Gastrocnemius medialis (tissue), 4 donors: ENCODE measurements around the gene PDCD10. TPM values are rescaled to one million over a fixed set of nuclear protein-coding genes. Genes with fewer than 3 reads are reported as not detected.

Experiments used
- ATAC-seq, 2 donors: fragments of 150-250 bp; one replicate each; pipeline ENCODE4 v1.9.1; 2016
- DNase-seq, 2 donors: peaks; one replicate each; pipeline ENCODE4 v3.0.0-alpha.2; 2019
- H3K27ac ChIP-seq, 4 donors: fragments of 200-600 bp; sonication (generic); 1 replicate in 1 of 4; 2 replicates in 3 of 4; pipeline ENCODE4 v1.5.1; 2016 to 2018; ENCODE audit warnings: mild to moderate bottlenecking in 2 of 4, moderate library complexity in 1 of 4
- H3K27me3 ChIP-seq, 3 donors: fragments of 200-600 bp; sonication (generic) in 2 of 3; 1 replicate in 1 of 3; 2 replicates in 2 of 3; pipeline versions ENCODE4 v1.5.1 to v1.6.0; 2016 to 2019; ENCODE audit warnings: mild to moderate bottlenecking in 1 of 3, moderate library complexity in 1 of 3
- H3K36me3 ChIP-seq, 2 donors: fragments of 200-600 bp; sonication (generic) in 1 of 2; one replicate each; pipeline ENCODE4 v1.5.1; 2017 to 2018
- H3K4me1 ChIP-seq, 2 donors: fragments of 200-600 bp; sonication (generic) in 1 of 2; one replicate each; pipeline ENCODE4 v1.5.1; 2016 to 2017; ENCODE audit warnings: mild to moderate bottlenecking in 2 of 2
- H3K4me3 ChIP-seq, 4 donors: fragments of 200-600 bp; sonication (generic) in 3 of 4; 1 replicate in 1 of 4; 2 replicates in 3 of 4; pipeline ENCODE4 v1.5.1; 2016 to 2019; ENCODE audit warnings: mild to moderate bottlenecking in 2 of 4
- H3K9me3 ChIP-seq, 3 donors: fragments of 200-600 bp; sonication (generic) in 2 of 3; 1 replicate in 1 of 3; 2 replicates in 2 of 3; pipeline ENCODE4 v1.5.1; 2016 to 2019
- CTCF ChIP-seq, 5 experiments: fragments of 450-650 bp in 3 of 5; fragments of 200-600 bp in 2 of 5; sonication (generic) in 2 of 5; IDR thresholded peaks in 4 of 5; conservative IDR thresholded peaks in 1 of 5; 1 replicate in 4 of 5; 2 replicates in 1 of 5; pipeline ENCODE4 v1.5.1; 2016 to 2019; ENCODE audit warnings: antibody characterized with exemption in 5 of 5, mild to moderate bottlenecking in 3 of 5, moderate library complexity in 3 of 5
- POLR2A ChIP-seq, 2 donors: fragments of 450-650 bp; IDR thresholded peaks; one replicate each; pipeline ENCODE4 v1.6.1; 2017; ENCODE audit warnings: antibody characterized with exemption in 2 of 2, mild to moderate bottlenecking in 2 of 2, moderate library complexity in 2 of 2
- in situ Hi-C, 4 donors: fragments of 200-750 bp; cut with MboI; loops; one replicate each; pipeline versions ENCODE4 v1.15.0 to v1.8.0; 2017; ENCODE audit warnings: low sequenced_read_pairs in 4 of 4
- intact Hi-C: fragments of 100-400 bp; cut with DNase I; formaldehyde crosslinking; loops from one replicate; pipeline ENCODE4 v1.15.1; 2023; ENCODE audit warnings: low total_unique reads
- total RNA-seq, 4 donors: library from RNA; depleted of rRNA; stranded (reverse); fragments of >200 nt; gene quantifications; one replicate each; pipeline versions ENCODE4 v1.1.0 to v1.2.3, GENCODE V29; 2016

PDCD10 gene
- total RNA-seq, 4 donors from 2014 or later = 25.7 to 32.6 (median 31.6) TPM

GRCh38 chr3:167732313-167733065, 2.2 kb downstream of the PDCD10 start:
- no peaks in the 10 kb centered on the region for H3K36me3 ChIP-seq
- in situ Hi-C loops (no loop called here), intact Hi-C loops (loop anchor here (5.0 kb wide), 2 partner anchors 150 to 305 kb away; no protein-coding TSS in a partner anchor)
- TF ChIP-seq POLR2A (IDR thresholded peaks at IDR 0.05) (no peak), CTCF (IDR thresholded peaks at IDR 0.05 in 4 of 5, conservative IDR thresholded peaks at IDR 0.05 in 1 of 5) (no peak)
- no peaks in the 10 kb centered on the region for H3K27me3 ChIP-seq
- peaks cover 48 to 51% of the 10 kb centered on the region in 2 donors for H3K4me1 ChIP-seq
- no peak for DNase-seq
- no peak for ATAC-seq
- no peaks in the 10 kb centered on the region for H3K9me3 ChIP-seq
- H3K27ac ChIP-seq = no peak overlapping the region
- no peak overlapping the region for H3K4me3 ChIP-seq

DNA sequence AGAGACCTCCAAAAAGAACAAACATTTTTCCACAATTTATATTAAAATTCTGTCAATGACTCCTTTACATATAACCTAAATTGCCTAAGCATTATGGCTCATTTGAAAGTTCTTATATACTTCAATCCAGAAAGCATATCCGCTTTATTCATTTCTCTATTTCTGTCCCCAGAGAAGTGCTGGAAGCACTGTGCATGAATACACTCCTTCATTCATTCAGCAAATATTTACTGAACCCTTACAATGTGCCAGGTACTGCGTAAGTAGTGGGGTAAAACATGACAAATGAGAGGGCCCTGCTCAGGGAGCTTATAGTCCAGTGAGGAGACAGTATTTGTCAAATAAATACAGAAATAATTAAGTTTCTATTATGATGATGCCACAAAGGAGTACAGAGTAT, 3.3 kb downstream of the PDCD10 start:
- in situ Hi-C loops (no loop called here), intact Hi-C loops (loop anchor here (5.0 kb wide), 2 partner anchors 151 to 306 kb away; no protein-coding TSS in a partner anchor)
- Histone ChIP-seq H3K27me3 (no peaks in the 10 kb centered on the region), H3K4me3 (no peak overlapping the region), H3K9me3 (no peaks in the 10 kb centered on the region), H3K36me3 (no peaks in the 10 kb centered on the region), H3K4me1 (peaks cover 48% of the 10 kb centered on the region in 2 donors), H3K27ac (no peak overlapping the region)
- TF ChIP-seq CTCF (IDR thresholded peaks at IDR 0.05 in 4 of 5, conservative IDR thresholded peaks at IDR 0.05 in 1 of 5) (no peak), POLR2A (IDR thresholded peaks at IDR 0.05) (no peak)
- no peak for ATAC-seq
- DNase-seq = no peak

DNA sequence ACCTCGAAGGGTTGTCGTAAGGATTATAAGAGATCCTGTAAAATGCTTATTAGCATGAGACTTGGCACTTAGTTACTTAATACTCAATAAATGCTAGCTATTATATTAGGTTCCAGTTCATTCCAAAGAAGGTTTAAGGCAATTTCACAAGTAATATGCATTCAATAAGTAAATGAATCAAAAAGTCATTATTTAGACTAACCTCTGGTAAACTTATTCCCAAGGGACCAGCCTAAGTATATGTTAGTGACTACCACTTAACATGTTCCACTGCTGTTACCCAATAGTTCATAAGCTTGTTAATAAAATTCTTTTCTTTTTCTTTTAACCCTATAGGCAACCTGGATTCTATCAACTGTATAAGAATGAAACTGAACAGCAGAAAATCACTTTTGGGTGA, 5.1 kb downstream of the PDCD10 start:
- no peaks in the 10 kb centered on the region for H3K36me3 ChIP-seq
- intact Hi-C loops (no loop called here), in situ Hi-C loops (no loop called here)
- no peaks in the 10 kb centered on the region for H3K9me3 ChIP-seq
- H3K4me1 ChIP-seq = peaks cover 41 to 42% of the 10 kb centered on the region in 2 donors
- TF ChIP-seq POLR2A (IDR thresholded peaks at IDR 0.05) (no peak), CTCF (IDR thresholded peaks at IDR 0.05 in 4 of 5, conservative IDR thresholded peaks at IDR 0.05 in 1 of 5) (no peak)
- H3K27ac ChIP-seq = no peak overlapping the region
- ATAC-seq = no peak
- DNase-seq = no peak
- H3K4me3 ChIP-seq = no peak overlapping the region
- H3K27me3 ChIP-seq = no peaks in the 10 kb centered on the region

GRCh38 chr3:167728632-167729323, 5.9 kb downstream of the PDCD10 start:
- no peaks in the 10 kb centered on the region for H3K9me3 ChIP-seq
- no peaks in the 10 kb centered on the region for H3K27me3 ChIP-seq
- no peak for DNase-seq
- no peak overlapping the region for H3K27ac ChIP-seq
- H3K4me1 ChIP-seq = peaks cover 37 to 39% of the 10 kb centered on the region in 2 donors
- in situ Hi-C loops (no loop called here), intact Hi-C loops (no loop called here)
- TF ChIP-seq POLR2A (IDR thresholded peaks at IDR 0.05) = no peak
- TF ChIP-seq CTCF (IDR thresholded peaks at IDR 0.05 in 4 of 5, conservative IDR thresholded peaks at IDR 0.05 in 1 of 5) = no peak
- H3K36me3 ChIP-seq = no peaks in the 10 kb centered on the region
- H3K4me3 ChIP-seq = no peak overlapping the region
- ATAC-seq = no peak
